GM18517 (cell line): ENCODE measurements around the gene PCID2.

Source experiments
- ATAC-seq: cut with Tn5 transposase; IDR thresholded peaks from one replicate; pipeline ENCODE4 v1.9.1; 2021; ENCODE audit warnings: mild to moderate bottlenecking, moderate library complexity; ENCODE audit not compliant: unreplicated experiment

PCID2 gene

GRCh38 chr13:113129921-113130750 lies 78.3 kb downstream of the PCID2 start:
- ATAC-seq, result no peak

- ATAC-seq, result no peak
These were observed 79.0 kb downstream of the PCID2 start for GRCh38 chr13:113129480-113129879.
